ENCODE measurements around the gene FAM131B.

- no peak for TF ChIP-seq CTCF (IDR thresholded peaks at IDR 0.05; ENCODE audit: low read length)
- TF ChIP-seq EZH2 (IDR thresholded peaks at IDR 0.05; ENCODE audit: borderline replicate concordance, low read length), result no peak; the same call in 1 of the 2 replicates
These were observed at the start of gene FAM131B for GRCh38 chr7:143362131-143363015.

Measured in OCI-LY1 (cell line).